Neural crest cell (in vitro differentiated cells): ENCODE measurements around the gene TMEM242. TPM values are rescaled to one million over a fixed set of nuclear protein-coding genes. Genes with fewer than 3 reads are reported as not detected.

ENCODE experiments used
- DNase-seq: peaks from one replicate; pipeline ENCODE4 v3.0.0; 2021; ENCODE audit warnings: low read depth, mixed read lengths, low spot score
- H3K27ac Mint-ChIP-seq: one replicate; pipeline ENCODE4 v1.8.0; 2021; ENCODE audit warnings: mild to moderate bottlenecking, mixed read lengths; ENCODE audit not compliant: unreplicated experiment
- H3K27me3 Mint-ChIP-seq: 2 replicates; pipeline ENCODE4 v1.8.0; 2021; ENCODE audit warnings: low read depth, mild to moderate bottlenecking, mixed read lengths
- H3K36me3 Mint-ChIP-seq: 2 replicates; pipeline ENCODE4 v1.8.0; 2021; ENCODE audit warnings: low read depth, mild to moderate bottlenecking, mixed read lengths
- H3K4me1 Mint-ChIP-seq: 2 replicates; pipeline ENCODE4 v1.8.0; 2021; ENCODE audit warnings: mixed read lengths
- H3K4me3 Mint-ChIP-seq: one replicate; pipeline ENCODE4 v1.8.0; 2021; ENCODE audit warnings: mild to moderate bottlenecking, mixed read lengths
- H3K9me3 Mint-ChIP-seq: 2 replicates; pipeline ENCODE4 v1.8.0; 2021; ENCODE audit warnings: mixed read lengths
- total RNA-seq: library from RNA; stranded (reverse); gene quantifications from 2 replicates; pipeline ENCODE4 v1.2.1, GENCODE V29; 2021
- TF ChIP-seq, protein P1 (sequence below): fragments of 200-600 bp; sonication (generic); conservative IDR thresholded peaks from 2 replicates; pipeline ENCODE4 v1.5.0; 2021; ENCODE audit warnings: antibody characterized with exemption, mild to moderate bottlenecking

Gene TMEM242
- total RNA-seq, 1 donor from 2014 or later = 11.3 TPM

GRCh38 chr6:157364705-157365104 lies 41.4 kb upstream of the TMEM242 start:
- Mint-ChIP-seq H3K36me3 (no peaks in the 10 kb centered on the region), H3K27me3 (peaks cover 4% of the 10 kb centered on the region)
- TF ChIP-seq, protein P1, sequence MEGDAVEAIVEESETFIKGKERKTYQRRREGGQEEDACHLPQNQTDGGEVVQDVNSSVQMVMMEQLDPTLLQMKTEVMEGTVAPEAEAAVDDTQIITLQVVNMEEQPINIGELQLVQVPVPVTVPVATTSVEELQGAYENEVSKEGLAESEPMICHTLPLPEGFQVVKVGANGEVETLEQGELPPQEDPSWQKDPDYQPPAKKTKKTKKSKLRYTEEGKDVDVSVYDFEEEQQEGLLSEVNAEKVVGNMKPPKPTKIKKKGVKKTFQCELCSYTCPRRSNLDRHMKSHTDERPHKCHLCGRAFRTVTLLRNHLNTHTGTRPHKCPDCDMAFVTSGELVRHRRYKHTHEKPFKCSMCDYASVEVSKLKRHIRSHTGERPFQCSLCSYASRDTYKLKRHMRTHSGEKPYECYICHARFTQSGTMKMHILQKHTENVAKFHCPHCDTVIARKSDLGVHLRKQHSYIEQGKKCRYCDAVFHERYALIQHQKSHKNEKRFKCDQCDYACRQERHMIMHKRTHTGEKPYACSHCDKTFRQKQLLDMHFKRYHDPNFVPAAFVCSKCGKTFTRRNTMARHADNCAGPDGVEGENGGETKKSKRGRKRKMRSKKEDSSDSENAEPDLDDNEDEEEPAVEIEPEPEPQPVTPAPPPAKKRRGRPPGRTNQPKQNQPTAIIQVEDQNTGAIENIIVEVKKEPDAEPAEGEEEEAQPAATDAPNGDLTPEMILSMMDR = no peak

GRCh38 chr6:157361886-157362285 lies 38.6 kb upstream of the TMEM242 start:
- no peaks in the 10 kb centered on the region for H3K27me3 Mint-ChIP-seq
- DNase-seq = no peak
- H3K4me1 Mint-ChIP-seq = no peaks in the 10 kb centered on the region
- no peak overlapping the region for H3K4me3 Mint-ChIP-seq
- H3K9me3 Mint-ChIP-seq = no peaks in the 10 kb centered on the region
- TF ChIP-seq, protein P1 = no peak
- no peak overlapping the region for H3K27ac Mint-ChIP-seq
- H3K36me3 Mint-ChIP-seq = no peaks in the 10 kb centered on the region

More at GRCh38 chr6:157364705-157365104, 41.4 kb upstream of the TMEM242 start:
- no peak for DNase-seq
- H3K27ac Mint-ChIP-seq = no peak overlapping the region
- no peaks in the 10 kb centered on the region for H3K4me1 Mint-ChIP-seq
- H3K4me3 Mint-ChIP-seq = no peak overlapping the region
- H3K9me3 Mint-ChIP-seq = no peaks in the 10 kb centered on the region

GRCh38 chr6:157358287-157358686 lies 35.0 kb upstream of the TMEM242 start:
- Mint-ChIP-seq H3K4me3 (no peak overlapping the region), H3K36me3 (no peaks in the 10 kb centered on the region), H3K27me3 (peaks cover 4% of the 10 kb centered on the region), H3K9me3 (no peaks in the 10 kb centered on the region), H3K27ac (no peak overlapping the region), H3K4me1 (no peaks in the 10 kb centered on the region)
- no peak for DNase-seq
- TF ChIP-seq, protein P1 = no peak

DNA sequence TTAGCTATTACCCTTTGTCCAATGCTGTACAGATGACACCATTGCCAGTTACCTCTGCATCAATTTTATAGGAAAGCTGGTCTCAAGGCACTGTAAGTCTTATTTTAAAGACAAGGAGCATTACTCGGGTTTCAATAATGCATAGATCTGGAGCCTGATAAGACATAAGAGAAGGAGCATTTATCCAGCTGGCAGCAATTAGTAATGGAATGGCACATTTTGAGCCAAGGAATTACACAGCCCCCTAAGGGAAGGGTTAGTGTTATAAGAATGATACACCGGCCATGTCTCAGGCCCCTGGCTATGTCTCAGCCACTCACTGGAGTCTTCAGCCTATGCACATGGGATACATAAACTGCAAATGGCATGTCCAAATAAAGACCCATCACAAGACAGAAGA lies 23.1 kb upstream of the TMEM242 start:
- Mint-ChIP-seq H3K4me1 (no peaks in the 10 kb centered on the region), H3K27ac (no peak overlapping the region), H3K4me3 (no peak overlapping the region), H3K9me3 (peaks cover 9% of the 10 kb centered on the region), H3K36me3 (no peaks in the 10 kb centered on the region), H3K27me3 (peaks cover 54% of the 10 kb centered on the region)
- no peak for DNase-seq
- TF ChIP-seq, protein P1 = no peak

DNA sequence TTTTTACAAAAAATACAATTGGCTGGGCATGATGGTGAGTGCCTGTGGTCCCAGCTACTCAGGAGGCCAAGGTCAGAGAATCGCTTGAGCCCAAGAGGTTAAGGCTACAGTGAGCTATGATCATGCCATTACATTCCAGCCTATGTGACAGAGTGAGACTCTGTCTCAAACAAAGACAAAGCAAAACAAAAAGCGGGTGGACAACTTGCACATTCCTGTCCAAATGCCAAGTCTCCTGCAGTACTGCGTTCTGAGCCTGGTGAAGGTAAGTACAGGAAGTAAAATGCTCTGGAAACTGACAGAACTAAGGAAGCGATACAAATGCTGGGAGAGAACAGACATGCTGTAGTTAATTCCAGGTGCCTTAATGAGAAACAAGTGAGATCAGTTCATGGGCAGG lies 20.4 kb upstream of the TMEM242 start:
- peaks cover 5% of the 10 kb centered on the region for H3K9me3 Mint-ChIP-seq
- TF ChIP-seq, protein P1 = no peak
- DNase-seq = no peak
- H3K36me3 Mint-ChIP-seq = no peaks in the 10 kb centered on the region
- no peaks in the 10 kb centered on the region for H3K4me1 Mint-ChIP-seq
- no peak overlapping the region for H3K27ac Mint-ChIP-seq
- H3K4me3 Mint-ChIP-seq = no peak overlapping the region
- H3K27me3 Mint-ChIP-seq = peaks cover 56% of the 10 kb centered on the region

- TF ChIP-seq, protein P1 = no peak
- H3K9me3 Mint-ChIP-seq = no peaks in the 10 kb centered on the region
- no peaks in the 10 kb centered on the region for H3K36me3 Mint-ChIP-seq
- no peak overlapping the region for H3K4me3 Mint-ChIP-seq
- H3K27me3 Mint-ChIP-seq = peaks cover 24% of the 10 kb centered on the region
- no peak for DNase-seq
- no peak overlapping the region for H3K27ac Mint-ChIP-seq
- no peaks in the 10 kb centered on the region for H3K4me1 Mint-ChIP-seq
Measured at GRCh38 chr6:157339432-157339831, 16.1 kb upstream of the TMEM242 start.
